ENCODE measurements around the gene PAQR6. TPM values are rescaled to one million over a fixed set of nuclear protein-coding genes. Genes with fewer than 3 reads are reported as not detected.

Gene PAQR6
- total RNA-seq, 1 experiment from 2014 or later = 0.92 TPM

- no peak for TF ChIP-seq TCF7L2 (IDR thresholded peaks at IDR 0.05; ENCODE audit: low read depth, low read length)
- TF ChIP-seq SIN3A (IDR thresholded peaks at IDR 0.05; ENCODE audit: borderline replicate concordance, insufficient read depth, low read depth, low read length) = no peak
- TF ChIP-seq CTCF (IDR thresholded peaks at IDR 0.05) = no peak
- no peak for TF ChIP-seq POLR2AphosphoS5 (IDR thresholded peaks at IDR 0.05; ENCODE audit: low read depth, low read length)
- TF ChIP-seq, protein P1, sequence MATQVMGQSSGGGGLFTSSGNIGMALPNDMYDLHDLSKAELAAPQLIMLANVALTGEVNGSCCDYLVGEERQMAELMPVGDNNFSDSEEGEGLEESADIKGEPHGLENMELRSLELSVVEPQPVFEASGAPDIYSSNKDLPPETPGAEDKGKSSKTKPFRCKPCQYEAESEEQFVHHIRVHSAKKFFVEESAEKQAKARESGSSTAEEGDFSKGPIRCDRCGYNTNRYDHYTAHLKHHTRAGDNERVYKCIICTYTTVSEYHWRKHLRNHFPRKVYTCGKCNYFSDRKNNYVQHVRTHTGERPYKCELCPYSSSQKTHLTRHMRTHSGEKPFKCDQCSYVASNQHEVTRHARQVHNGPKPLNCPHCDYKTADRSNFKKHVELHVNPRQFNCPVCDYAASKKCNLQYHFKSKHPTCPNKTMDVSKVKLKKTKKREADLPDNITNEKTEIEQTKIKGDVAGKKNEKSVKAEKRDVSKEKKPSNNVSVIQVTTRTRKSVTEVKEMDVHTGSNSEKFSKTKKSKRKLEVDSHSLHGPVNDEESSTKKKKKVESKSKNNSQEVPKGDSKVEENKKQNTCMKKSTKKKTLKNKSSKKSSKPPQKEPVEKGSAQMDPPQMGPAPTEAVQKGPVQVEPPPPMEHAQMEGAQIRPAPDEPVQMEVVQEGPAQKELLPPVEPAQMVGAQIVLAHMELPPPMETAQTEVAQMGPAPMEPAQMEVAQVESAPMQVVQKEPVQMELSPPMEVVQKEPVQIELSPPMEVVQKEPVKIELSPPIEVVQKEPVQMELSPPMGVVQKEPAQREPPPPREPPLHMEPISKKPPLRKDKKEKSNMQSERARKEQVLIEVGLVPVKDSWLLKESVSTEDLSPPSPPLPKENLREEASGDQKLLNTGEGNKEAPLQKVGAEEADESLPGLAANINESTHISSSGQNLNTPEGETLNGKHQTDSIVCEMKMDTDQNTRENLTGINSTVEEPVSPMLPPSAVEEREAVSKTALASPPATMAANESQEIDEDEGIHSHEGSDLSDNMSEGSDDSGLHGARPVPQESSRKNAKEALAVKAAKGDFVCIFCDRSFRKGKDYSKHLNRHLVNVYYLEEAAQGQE (IDR thresholded peaks at IDR 0.05; ENCODE audit: insufficient read depth in 1 of 2, low read depth in 2 of 2, low read length in 1 of 2) = no peak
- DNase-seq (ENCODE audit: low read depth, low spot score) = no peak
- Histone ChIP-seq H3K4me3 (ENCODE audit: low read depth in 2 of 2, low read length in 2 of 2) (peak within 1 kb of the TSS; percentile 75 to 92), H3K9me3 (ENCODE audit: control insufficient read depth, insufficient read depth, low read depth, low read length) (no peaks in the 10 kb centered on the region), H3K36me3 (ENCODE audit: control insufficient read depth, insufficient read depth, low read length) (peaks cover 11% of the 10 kb centered on the region), H3K27ac (ENCODE audit: low read length) (peak within 1 kb of the TSS; percentile 98), H3K27me3 (ENCODE audit: control insufficient read depth, insufficient read depth, low read length) (no peaks in the 10 kb centered on the region), H3K4me1 (ENCODE audit: control insufficient read depth, insufficient read depth, low read length) (peaks cover 14% of the 10 kb centered on the region)
- intact Hi-C loops (cut with micrococcal nuclease; ENCODE audit: unreplicated experiment) (no loop called here), in situ Hi-C loops (cut with HindIII; ENCODE audit: low pct_unique_long_range_greater_than_20kb, low sequenced_read_pairs) (no loop called here)
- POLR2A ChIA-PET = no interaction called here
- no peak for ATAC-seq
- BruUV-seq (replicated peaks) = no TSS peak
- CTCF ChIA-PET = no interaction called here
These were observed 36.3 kb upstream of the PAQR6 start, which contains the start of gene TMEM79 for GRCh38 chr1:156284112-156284511. TSS of gene TMEM79 (plus strand) at chr1:156284325. CDS start at chr1:156285227, 902 bp downstream.

GRCh38 chr1:156283521-156283920 lies 35.7 kb upstream of the PAQR6 start:
- DNase-seq (ENCODE audit: low read depth, low spot score) (no peak), ATAC-seq (no peak)
- peak overlapping the region; percentile 98 for H3K27ac ChIP-seq (ENCODE audit: low read length)
- POLR2A ChIA-PET = interaction anchor here (0.5 kb wide), 1 partner anchor 18 kb away, joined by 4 read pairs; no protein-coding TSS in a partner anchor
- in situ Hi-C loops (cut with HindIII; ENCODE audit: low pct_unique_long_range_greater_than_20kb, low sequenced_read_pairs) = no loop called here
- peaks cover 17% of the 10 kb centered on the region for H3K36me3 ChIP-seq (ENCODE audit: control insufficient read depth, insufficient read depth, low read length)
- H3K4me3 ChIP-seq (ENCODE audit: low read depth in 2 of 2, low read length in 2 of 2) = peak overlapping the region; percentile 75 to 92
- CTCF ChIA-PET = no interaction called here
- intact Hi-C loops (cut with micrococcal nuclease; ENCODE audit: unreplicated experiment) = no loop called here
- H3K27me3 ChIP-seq (ENCODE audit: control insufficient read depth, insufficient read depth, low read length) = no peaks in the 10 kb centered on the region
- H3K4me1 ChIP-seq (ENCODE audit: control insufficient read depth, insufficient read depth, low read length) = peaks cover 14% of the 10 kb centered on the region
- TF ChIP-seq CTCF (IDR thresholded peaks at IDR 0.05) = no peak
- TF ChIP-seq, protein P1 (IDR thresholded peaks at IDR 0.05; ENCODE audit: insufficient read depth in 1 of 2, low read depth in 2 of 2, low read length in 1 of 2) = no peak
- no peak for TF ChIP-seq TCF7L2 (IDR thresholded peaks at IDR 0.05; ENCODE audit: low read depth, low read length)
- TF ChIP-seq SIN3A (IDR thresholded peaks at IDR 0.05; ENCODE audit: borderline replicate concordance, insufficient read depth, low read depth, low read length) = no peak
- TF ChIP-seq POLR2AphosphoS5 (IDR thresholded peaks at IDR 0.05; ENCODE audit: low read depth, low read length) = no peak
- BruUV-seq (replicated peaks) = no TSS peak
- no peaks in the 10 kb centered on the region for H3K9me3 ChIP-seq (ENCODE audit: control insufficient read depth, insufficient read depth, low read depth, low read length)

Data from Panc1 (cell line).